RWPE2 (cell line): Measurements from ENCODE around the gene NANP.

ENCODE experiments used
- ATAC-seq: fragments of 200-7000 bp; cut with Tn5 transposase; 3 replicates; pipeline ENCODE4 v1.9.1; 2021; ENCODE audit warnings: low read depth
- DNase-seq: peaks from one replicate; pipeline ENCODE4 v3.0.0-alpha.2; 2020; ENCODE audit warnings: low spot score
- H3K27ac ChIP-seq: fragments of 450-650 bp; 2 replicates; pipeline ENCODE4 v1.5.1; 2017; ENCODE audit warnings: mild to moderate bottlenecking; ENCODE audit not compliant: poor library complexity, severe bottlenecking
- H3K27me3 ChIP-seq: fragments of 250-450 bp; sonication (Bioruptor Pico); 2 replicates; pipeline ENCODE4 v1.5.1; 2021; ENCODE audit warnings: mild to moderate bottlenecking, moderate library complexity; ENCODE audit not compliant: insufficient read depth, poor library complexity, severe bottlenecking
- H3K36me3 ChIP-seq: fragments of 250-450 bp; sonication (Bioruptor Pico); 2 replicates; pipeline ENCODE4 v1.5.1; 2020; ENCODE audit warnings: low read depth, mild to moderate bottlenecking, moderate library complexity
- H3K4me1 ChIP-seq: fragments of 250-450 bp; sonication (Bioruptor Pico); 2 replicates; pipeline ENCODE4 v1.5.1; 2021; ENCODE audit warnings: mild to moderate bottlenecking, moderate library complexity; ENCODE audit not compliant: insufficient read depth, poor library complexity, severe bottlenecking
- H3K4me3 ChIP-seq: fragments of 250-450 bp; sonication (Bioruptor Pico); 2 replicates; pipeline ENCODE4 v1.5.1; 2021; ENCODE audit warnings: mild to moderate bottlenecking, moderate library complexity; ENCODE audit not compliant: severe bottlenecking
- H3K9me3 ChIP-seq: fragments of 250-450 bp; sonication (Bioruptor Pico); 2 replicates; pipeline ENCODE4 v1.5.1; 2021; ENCODE audit warnings: mild to moderate bottlenecking, moderate library complexity; ENCODE audit not compliant: severe bottlenecking
- CTCF ChIP-seq: fragments of 450-650 bp; IDR thresholded peaks from one replicate; pipeline ENCODE4 v1.5.1; 2017; ENCODE audit warnings: mild to moderate bottlenecking, moderate library complexity; ENCODE audit not compliant: poor library complexity, severe bottlenecking

Gene NANP

GRCh38 chr20:25565578-25566157, 58.1 kb downstream of the NANP start:
- Histone ChIP-seq H3K9me3 (peaks cover 6% of the 10 kb centered on the region), H3K36me3 (no peaks in the 10 kb centered on the region), H3K4me1 (peaks cover 4% of the 10 kb centered on the region), H3K4me3 (no peak overlapping the region), H3K27me3 (no peaks in the 10 kb centered on the region), H3K27ac (no peak overlapping the region)
- no peak for TF ChIP-seq CTCF
- no peak for ATAC-seq
- DNase-seq, result no peak

- no peaks in the 10 kb centered on the region for H3K36me3 ChIP-seq
- no peak for TF ChIP-seq CTCF
- no peaks in the 10 kb centered on the region for H3K27me3 ChIP-seq
- peaks cover 6% of the 10 kb centered on the region for H3K9me3 ChIP-seq
- no peak for ATAC-seq
- no peak overlapping the region for H3K4me3 ChIP-seq
- peaks cover 4% of the 10 kb centered on the region for H3K4me1 ChIP-seq
- no peak overlapping the region for H3K27ac ChIP-seq
- no peak for DNase-seq
These were observed 59.9 kb downstream of the NANP start for GRCh38 chr20:25563876-25564275.

- no peaks in the 10 kb centered on the region for H3K27me3 ChIP-seq
- H3K9me3 ChIP-seq, result peaks cover 6% of the 10 kb centered on the region
- no peaks in the 10 kb centered on the region for H3K36me3 ChIP-seq
- no peak for DNase-seq
- no peak for TF ChIP-seq CTCF
- ATAC-seq, result no peak
- no peak overlapping the region for H3K4me3 ChIP-seq
- H3K27ac ChIP-seq, result no peak overlapping the region
- H3K4me1 ChIP-seq, result peaks cover 4% of the 10 kb centered on the region
These were observed 60.5 kb downstream of the NANP start for GRCh38 chr20:25563362-25563761.
